Nucleus accumbens (tissue), 56 donors: ENCODE measurements around the gene ZNF524.

Experiments
- DNase-seq, 56 donors: peaks; one replicate each; lab custom pipeline; 2025; lab: John Stamatoyannopoulos, UW

Gene ZNF524

GRCh38 chr19:55640043-55640576 lies 40.0 kb downstream of the ZNF524 start:
- peak in 37 of 56 donors; percentile 4 to 69 (median 42) for DNase-seq

DNA sequence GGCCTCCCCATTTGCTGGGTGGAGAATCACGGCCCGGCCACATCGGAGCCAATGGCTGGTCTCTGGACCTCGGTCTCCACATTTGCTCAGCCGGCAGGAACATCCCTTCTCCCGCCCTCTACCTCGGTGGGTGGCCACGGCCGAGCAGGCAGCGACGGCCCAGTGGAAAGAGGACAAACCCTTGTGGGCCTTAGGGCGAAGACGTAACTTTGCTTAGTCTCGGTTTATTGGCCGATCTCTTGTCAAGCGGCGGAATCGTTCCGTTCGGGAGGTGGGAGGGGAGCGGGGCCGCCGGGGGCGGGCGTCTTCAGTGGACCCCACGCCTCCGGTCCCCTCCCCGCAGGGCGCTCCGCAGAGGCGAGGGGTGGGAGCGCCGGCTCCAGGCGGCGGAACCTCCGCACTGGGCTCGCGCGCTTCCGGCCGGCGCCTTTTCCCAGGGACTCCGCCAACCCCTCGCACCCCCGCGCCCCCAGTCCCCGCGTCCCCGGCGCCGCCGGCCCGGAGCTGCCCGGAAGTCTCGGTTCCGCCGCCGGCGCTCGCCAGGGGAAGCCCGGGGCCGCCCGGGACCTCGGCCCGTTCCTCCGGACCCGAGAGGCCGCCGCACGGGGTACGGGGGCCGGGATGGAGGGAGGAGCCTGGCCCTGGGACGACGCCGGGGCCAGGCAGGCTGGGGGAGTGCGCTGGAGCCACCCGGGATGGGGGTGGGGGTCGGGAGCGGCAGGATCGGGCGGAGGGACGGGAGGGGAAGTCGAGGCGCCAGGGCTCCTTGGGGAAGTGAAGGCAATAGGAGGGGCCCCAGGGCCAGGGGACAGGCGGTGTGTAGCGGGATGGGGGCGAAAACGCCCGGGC lies 40.7 kb downstream of the ZNF524 start, which contains the start of gene ZNF580:
Gene ZNF580, plus strand, starts transcription at position 426 of the 849 bp plus-strand sequence. CDS start 1,507 bp downstream, outside the sequence.
- DNase-seq = peak in 48 of 56 donors; percentile 31 to 84 (median 64)

DNA sequence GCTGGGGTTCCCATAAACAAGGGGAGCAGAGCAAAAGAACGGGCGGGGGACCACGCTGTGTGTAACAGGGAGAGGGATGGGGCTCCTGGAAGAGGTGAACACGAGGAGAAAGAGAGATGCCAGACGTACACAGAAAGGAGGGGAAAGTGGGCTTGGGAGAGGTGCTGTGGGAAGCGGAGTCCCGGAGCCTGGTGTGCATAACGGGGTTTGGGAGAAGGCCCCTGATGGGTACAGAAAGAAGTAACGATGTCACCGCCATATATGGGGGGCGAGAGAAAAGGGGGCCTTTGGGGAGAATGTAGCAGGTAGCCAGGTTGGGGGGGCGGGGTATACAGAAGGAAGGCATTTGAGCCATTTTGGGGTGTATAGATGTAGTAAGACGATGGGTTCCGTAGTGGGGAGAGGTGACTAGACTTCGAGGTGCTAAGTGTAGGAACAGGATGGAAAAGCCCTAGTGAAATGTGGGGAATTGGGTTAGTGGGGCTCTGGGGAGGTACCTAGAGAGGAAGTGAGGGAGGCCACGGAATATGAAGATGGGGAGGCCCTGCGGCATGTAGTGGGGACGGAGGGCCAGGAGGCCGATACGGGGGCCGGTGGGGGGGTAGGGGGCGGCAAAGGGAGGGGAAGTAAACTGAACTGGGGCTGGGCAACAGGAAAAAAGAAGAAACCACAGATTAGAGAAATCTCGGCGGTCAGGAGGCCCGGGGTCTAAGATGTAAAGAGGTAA lies 41.5 kb downstream of the ZNF524 start:
- peak in 4 of 56 donors; percentile 40 to 72 (median 55) for DNase-seq

- peak in 6 of 56 donors; percentile 8 to 40 (median 32) for DNase-seq
Measured at GRCh38 chr19:55642153-55643002, 42.3 kb downstream of the ZNF524 start.

GRCh38 chr19:55643003-55643886 lies 43.2 kb downstream of the ZNF524 start, which contains the start of gene ZNF581:
ZNF581 (plus strand) TSS chr19:55643649; CDS start chr19:55644572, 923 bp downstream.
- DNase-seq = peak in 53 of 56 donors; percentile 18 to 84 (median 60)

GRCh38 chr19:55643887-55644176 lies 43.7 kb downstream of the ZNF524 start:
- DNase-seq = peak in 5 of 56 donors; percentile 44 to 59 (median 54)

GRCh38 chr19:55644191-55644833 lies 44.2 kb downstream of the ZNF524 start:
- no peak for DNase-seq

DNA sequence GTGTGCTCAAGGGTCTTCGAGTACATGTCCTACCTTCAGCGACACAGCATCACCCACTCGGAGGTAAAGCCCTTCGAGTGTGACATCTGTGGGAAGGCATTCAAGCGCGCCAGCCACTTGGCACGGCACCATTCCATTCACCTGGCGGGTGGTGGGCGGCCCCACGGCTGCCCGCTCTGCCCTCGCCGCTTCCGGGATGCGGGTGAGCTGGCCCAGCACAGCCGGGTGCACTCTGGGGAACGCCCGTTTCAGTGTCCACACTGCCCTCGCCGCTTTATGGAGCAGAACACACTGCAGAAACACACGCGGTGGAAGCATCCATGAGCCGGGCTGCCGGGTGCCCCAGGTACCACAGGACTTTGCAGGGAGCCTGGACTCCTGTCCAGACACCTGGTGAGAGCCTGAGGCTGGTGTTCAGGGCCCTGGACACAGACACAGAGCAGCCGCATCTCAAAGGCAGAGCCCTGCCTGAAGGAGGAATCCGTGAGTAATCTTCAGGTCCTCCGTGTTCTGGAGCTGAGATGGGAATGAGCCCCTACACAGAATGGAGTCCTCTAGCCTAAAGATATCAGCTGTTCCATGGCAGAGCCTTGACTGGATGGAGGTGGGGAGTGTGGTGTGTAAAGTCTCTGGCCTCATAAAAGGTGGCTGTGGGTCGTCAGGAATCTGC lies 44.9 kb downstream of the ZNF524 start:
- no peak for DNase-seq

DNA sequence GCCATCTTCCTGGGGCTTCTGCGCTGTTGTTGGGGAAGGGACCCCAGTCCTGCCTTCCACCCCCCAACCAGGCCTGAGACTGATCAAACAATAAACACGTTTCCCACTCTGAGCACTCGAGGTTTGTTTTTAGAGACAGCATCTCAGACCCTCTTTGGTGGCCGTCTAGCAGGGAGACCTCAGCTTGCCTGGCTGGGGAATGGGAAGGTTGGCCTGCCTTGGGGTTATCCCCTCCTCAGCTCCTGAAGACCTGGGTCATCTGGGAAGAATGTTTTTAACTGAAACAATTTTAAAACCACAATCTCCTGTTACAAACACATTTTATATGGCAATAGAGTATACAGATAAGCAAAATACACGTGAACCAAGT lies 45.4 kb downstream of the ZNF524 start:
- no peak for DNase-seq

- no peak for DNase-seq
Measured at GRCh38 chr19:55646889-55647731, 47.0 kb downstream of the ZNF524 start.

DNA sequence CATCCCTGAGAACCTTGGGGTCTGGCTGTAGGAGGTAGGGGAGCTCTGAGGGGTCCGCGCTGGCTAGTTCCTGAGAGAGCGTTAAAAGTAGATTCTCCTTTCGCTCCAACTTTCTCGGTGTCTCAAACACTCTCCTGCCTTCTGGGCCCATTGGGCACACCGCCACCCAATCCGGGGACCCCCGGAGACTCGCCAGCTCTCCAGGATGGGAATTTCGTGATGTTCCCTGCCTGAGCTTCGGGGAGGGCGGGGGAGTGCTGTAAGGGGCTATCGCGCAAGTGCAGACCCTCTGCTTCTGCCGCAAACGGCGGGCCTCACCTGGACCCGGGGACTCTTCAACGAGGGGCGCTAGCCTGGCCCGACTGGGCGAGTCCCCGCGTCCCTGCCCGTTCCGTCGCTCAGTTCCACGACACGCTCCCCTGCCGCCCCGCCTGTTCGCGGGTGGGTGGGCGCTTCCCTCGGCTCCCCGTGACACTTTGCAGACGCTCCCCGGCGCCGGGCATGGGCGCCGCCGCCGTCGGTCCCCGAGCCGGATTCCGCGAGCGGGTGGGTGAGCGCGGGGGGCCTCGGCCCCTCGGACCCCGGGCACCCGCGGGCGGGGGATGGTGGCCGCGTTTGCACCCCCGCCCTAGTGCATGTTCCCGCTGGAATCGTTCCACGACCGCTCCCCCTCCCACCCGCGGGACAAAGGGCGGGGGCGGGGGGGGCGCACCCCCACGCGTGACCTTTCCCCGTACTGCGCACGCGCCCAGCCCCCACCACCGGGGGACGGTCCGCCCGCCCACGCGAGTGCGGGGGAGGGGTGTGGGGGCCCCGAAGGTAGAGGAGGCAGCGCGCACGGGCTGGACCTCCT lies 47.9 kb downstream of the ZNF524 start, which contains the start of gene CCDC106:
Gene CCDC106, plus strand, starts transcription at position 481 of the 853 bp plus-strand sequence. CDS start 835 bp downstream, outside the sequence.
- peak in 54 of 56 donors; percentile 33 to 87 (median 71) for DNase-seq

GRCh38 chr19:55648585-55649267 lies 48.6 kb downstream of the ZNF524 start:
- peak in 1 of 56 donors; percentile 41 for DNase-seq

- no peak for DNase-seq
Measured at GRCh38 chr19:55649268-55650125, 49.4 kb downstream of the ZNF524 start.

DNA sequence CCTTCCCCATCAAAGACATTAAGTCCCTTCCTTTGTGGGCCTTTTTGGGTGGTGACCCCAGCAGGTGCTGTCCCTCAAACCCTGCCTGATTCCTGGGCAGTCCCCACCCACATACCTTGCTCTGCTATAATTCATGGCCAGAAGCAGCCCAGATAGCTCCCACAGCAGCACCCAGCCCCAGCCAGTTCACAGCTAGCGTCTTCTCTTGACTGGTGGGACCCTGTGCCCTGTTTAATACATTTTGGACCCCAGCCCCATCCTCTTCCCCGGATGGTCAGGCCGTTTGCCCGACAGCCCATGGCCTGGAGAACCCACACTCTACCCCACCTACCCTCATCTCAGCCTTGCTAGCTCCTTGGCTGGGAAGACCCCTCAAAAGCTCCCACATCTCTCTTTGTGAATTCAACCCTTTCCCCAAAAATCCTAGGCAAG lies 50.1 kb downstream of the ZNF524 start:
- no peak for DNase-seq
